Muscle layer of colon (tissue), 2 donors: ENCODE results near the gene SNRNP200.

ENCODE experiments used
- H3K27ac ChIP-seq: one replicate; pipeline ENCODE4 v1.7.0; 2013; ENCODE audit warnings: low read depth, mild to moderate bottlenecking, low read length, moderate library complexity
- H3K27me3 ChIP-seq, 2 donors: one replicate each; pipeline ENCODE4 v1.7.0; 2013; ENCODE audit warnings: low read length in 2 of 2, mild to moderate bottlenecking in 2 of 2; ENCODE audit not compliant: insufficient read depth in 2 of 2, control insufficient read depth in 1 of 2
- H3K36me3 ChIP-seq: one replicate; pipeline ENCODE4 v1.7.0; 2013; ENCODE audit warnings: mild to moderate bottlenecking, low read length; ENCODE audit not compliant: insufficient read depth
- H3K4me1 ChIP-seq: one replicate; pipeline ENCODE4 v1.7.0; 2013; ENCODE audit warnings: mild to moderate bottlenecking, low read length; ENCODE audit not compliant: insufficient read depth
- H3K4me3 ChIP-seq, 2 donors: one replicate each; pipeline ENCODE4 v1.7.0; 2013; ENCODE audit warnings: low read length in 2 of 2, low read depth in 1 of 2, mild to moderate bottlenecking in 1 of 2, moderate library complexity in 1 of 2
- H3K9ac ChIP-seq: one replicate; pipeline ENCODE4 v1.7.0; 2013; ENCODE audit warnings: low read length
- H3K9me3 ChIP-seq: one replicate; pipeline ENCODE4 v1.7.0; 2013; ENCODE audit warnings: mild to moderate bottlenecking, low read length
- donor health status: abdominal sarcoma.
- donor health status: Adenocarcinoma of cecum.

Gene SNRNP200

DNA sequence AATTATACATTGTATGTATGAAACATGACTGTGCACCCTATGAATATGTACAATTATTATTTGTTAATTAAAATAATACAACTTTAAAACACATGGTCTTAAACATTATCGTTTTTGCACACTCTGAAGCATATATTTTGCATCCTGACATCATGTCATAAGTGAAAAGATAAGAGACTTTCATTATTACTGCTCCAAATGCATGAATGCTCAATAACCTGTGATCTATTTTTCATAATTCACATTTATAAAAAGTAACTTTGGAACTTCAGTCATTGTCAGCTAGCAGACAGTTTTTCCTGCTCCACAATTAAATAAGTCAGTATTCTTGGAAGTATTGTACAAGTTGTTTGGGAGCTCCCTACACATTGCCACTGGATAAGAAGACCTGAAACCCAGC, 18.5 kb upstream of the SNRNP200 start:
- H3K4me3 ChIP-seq, result no peak overlapping the region
- H3K36me3 ChIP-seq, result no peaks in the 10 kb centered on the region
- no peaks in the 10 kb centered on the region for H3K9me3 ChIP-seq
- peaks cover 9% of the 10 kb centered on the region for H3K4me1 ChIP-seq
- peaks cover 38 to 63% of the 10 kb centered on the region in 2 donors for H3K27me3 ChIP-seq
- H3K27ac ChIP-seq, result no peak overlapping the region
- H3K9ac ChIP-seq, result no peak overlapping the region

GRCh38 chr2:96320728-96321622, 15.6 kb upstream of the SNRNP200 start:
- Histone ChIP-seq H3K27ac (no peak overlapping the region), H3K9ac (no peak overlapping the region), H3K9me3 (no peaks in the 10 kb centered on the region), H3K4me3 (peak overlapping the region; percentile 56 to 81), H3K27me3 (peaks cover 38 to 60% of the 10 kb centered on the region in 2 donors), H3K4me1 (peaks cover 9% of the 10 kb centered on the region), H3K36me3 (no peaks in the 10 kb centered on the region)

DNA sequence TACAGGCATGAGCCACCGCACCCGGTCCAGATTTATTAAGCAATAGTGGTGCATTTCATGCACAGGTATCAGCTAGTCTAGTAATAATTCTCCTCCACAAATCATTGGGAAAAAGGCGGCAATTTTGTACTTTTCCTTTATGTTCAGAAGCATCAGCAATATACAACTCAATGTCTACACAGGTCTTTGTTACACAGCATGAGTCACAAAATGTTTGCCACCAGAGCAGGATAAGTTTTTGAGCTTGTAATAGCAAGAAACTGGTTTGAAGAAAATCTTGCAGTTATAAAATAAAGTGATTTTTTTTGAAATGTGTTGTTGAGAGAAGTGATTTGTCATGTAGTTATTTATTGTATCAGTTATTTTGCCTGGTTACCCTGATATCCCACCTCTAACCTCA, 15.0 kb upstream of the SNRNP200 start:
- no peak overlapping the region for H3K27ac ChIP-seq
- peaks cover 33 to 53% of the 10 kb centered on the region in 2 donors for H3K27me3 ChIP-seq

GRCh38 chr2:96319396-96319795, 14.1 kb upstream of the SNRNP200 start:
- no peak overlapping the region for H3K4me3 ChIP-seq
- peaks cover 9% of the 10 kb centered on the region for H3K4me1 ChIP-seq
- H3K36me3 ChIP-seq, result no peaks in the 10 kb centered on the region
- H3K27me3 ChIP-seq, result peaks cover 24 to 44% of the 10 kb centered on the region in 2 donors
- no peak overlapping the region for H3K27ac ChIP-seq
- H3K9ac ChIP-seq, result no peak overlapping the region
- H3K9me3 ChIP-seq, result no peaks in the 10 kb centered on the region

More for the DNA sequence above, 15.0 kb upstream of the SNRNP200 start:
- Histone ChIP-seq H3K4me3 (no peak overlapping the region), H3K9ac (no peak overlapping the region), H3K36me3 (no peaks in the 10 kb centered on the region), H3K9me3 (no peaks in the 10 kb centered on the region), H3K4me1 (peaks cover 9% of the 10 kb centered on the region)

DNA sequence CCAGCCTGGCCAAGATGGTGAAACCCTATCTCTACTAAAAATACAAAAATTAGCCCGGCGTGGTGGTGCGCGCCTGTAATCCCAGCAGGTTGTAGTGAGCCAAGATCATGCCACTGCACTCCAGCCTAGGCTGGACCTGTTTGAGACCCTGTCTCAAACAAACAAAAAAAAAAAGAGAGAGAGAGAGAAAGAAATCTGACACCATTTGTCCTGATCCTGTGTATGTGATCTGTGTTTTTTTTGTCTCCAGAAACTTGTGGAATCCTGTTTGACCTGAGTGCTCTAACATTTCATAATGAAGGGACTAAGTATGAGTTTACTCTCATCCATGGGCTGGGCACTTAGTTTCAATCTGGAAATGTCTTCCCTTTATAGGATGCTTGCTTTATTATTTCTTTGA, 13.4 kb upstream of the SNRNP200 start:
- Histone ChIP-seq H3K9ac (no peak overlapping the region), H3K4me3 (no peak overlapping the region), H3K27me3 (peaks cover 18 to 38% of the 10 kb centered on the region in 2 donors), H3K9me3 (no peaks in the 10 kb centered on the region), H3K4me1 (peaks cover 9% of the 10 kb centered on the region), H3K36me3 (no peaks in the 10 kb centered on the region), H3K27ac (no peak overlapping the region)

- no peaks in the 10 kb centered on the region for H3K9me3 ChIP-seq
- no peak overlapping the region for H3K4me3 ChIP-seq
- no peak overlapping the region for H3K9ac ChIP-seq
- H3K27me3 ChIP-seq, result peaks cover 10 to 27% of the 10 kb centered on the region in 2 donors
- peaks cover 9% of the 10 kb centered on the region for H3K4me1 ChIP-seq
- no peaks in the 10 kb centered on the region for H3K36me3 ChIP-seq
- H3K27ac ChIP-seq, result no peak overlapping the region
These were observed 12.2 kb upstream of the SNRNP200 start for GRCh38 chr2:96317584-96317997.

- Histone ChIP-seq H3K4me1 (peaks cover 7% of the 10 kb centered on the region), H3K36me3 (no peaks in the 10 kb centered on the region), H3K4me3 (no peak overlapping the region), H3K27ac (no peak overlapping the region), H3K9ac (no peak overlapping the region), H3K9me3 (no peaks in the 10 kb centered on the region), H3K27me3 (peaks cover 9 to 21% of the 10 kb centered on the region in 2 donors)
These were observed 11.7 kb upstream of the SNRNP200 start for GRCh38 chr2:96316999-96317398.

- H3K9ac ChIP-seq, result no peak overlapping the region
- H3K36me3 ChIP-seq, result no peaks in the 10 kb centered on the region
- H3K9me3 ChIP-seq, result no peaks in the 10 kb centered on the region
- no peaks in the 10 kb centered on the region for H3K4me1 ChIP-seq
- no peak overlapping the region for H3K4me3 ChIP-seq
- no peak overlapping the region for H3K27ac ChIP-seq
- peaks cover 2 to 7% of the 10 kb centered on the region in 2 donors for H3K27me3 ChIP-seq
These were observed 10.2 kb upstream of the SNRNP200 start for GRCh38 chr2:96315400-96316071.

GRCh38 chr2:96315005-96315399, 9.7 kb upstream of the SNRNP200 start:
- Histone ChIP-seq H3K36me3 (no peaks in the 10 kb centered on the region), H3K9ac (no peak overlapping the region), H3K27me3 (peaks cover 0 to 2% of the 10 kb centered on the region in 2 donors), H3K4me3 (no peak overlapping the region), H3K9me3 (no peaks in the 10 kb centered on the region), H3K4me1 (no peaks in the 10 kb centered on the region), H3K27ac (no peak overlapping the region)

GRCh38 chr2:96308248-96308647, 2.9 kb upstream of the SNRNP200 start:
- peaks cover 4% of the 10 kb centered on the region for H3K36me3 ChIP-seq
- no peaks in the 10 kb centered on the region for H3K9me3 ChIP-seq
- H3K27me3 ChIP-seq, result no peaks in the 10 kb centered on the region
- no peak overlapping the region for H3K27ac ChIP-seq
- peaks cover 21% of the 10 kb centered on the region for H3K4me1 ChIP-seq
- H3K9ac ChIP-seq, result no peak overlapping the region
- no peak overlapping the region for H3K4me3 ChIP-seq

DNA sequence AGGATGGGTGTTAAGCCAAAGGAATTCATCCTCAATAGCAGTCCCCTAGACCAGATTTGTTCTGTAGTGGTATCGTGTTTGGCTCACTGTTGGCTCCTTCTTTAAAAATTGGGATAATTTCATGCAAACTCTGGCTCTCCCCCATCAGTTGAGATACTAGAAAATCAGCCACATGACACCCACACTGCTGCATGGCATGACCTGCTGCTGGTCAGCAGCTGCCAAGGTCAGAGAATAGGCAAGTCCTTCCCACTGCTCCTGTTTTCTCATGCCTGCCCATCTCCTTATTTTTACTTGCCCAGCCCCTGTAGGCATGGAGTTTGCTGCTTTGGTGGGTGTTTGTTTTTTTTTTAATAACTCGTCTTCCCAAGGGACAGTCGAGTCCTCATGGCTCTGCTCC, 1.0 kb upstream of the SNRNP200 start:
- Histone ChIP-seq H3K4me1 (peaks cover 21% of the 10 kb centered on the region), H3K27ac (no peak overlapping the region), H3K36me3 (peaks cover 23% of the 10 kb centered on the region), H3K4me3 (peak overlapping the region; percentile 92 to 98), H3K9ac (no peak overlapping the region), H3K9me3 (no peaks in the 10 kb centered on the region), H3K27me3 (no peaks in the 10 kb centered on the region)
